ENCODE data around the gene GIN1.
"Not testable (repeated sequence)": the region's sequence is repeated elsewhere in the genome, so short reads cannot be mapped to it uniquely, and the experiment has no call there.

The GIN1 gene

GRCh38 chr5:103119765-103120606 is at the start of gene GIN1, which contains the start of gene PPIP5K2:
GIN1 (minus strand) TSS chr5:103120138; CDS start chr5:103108707, 11,431 bp downstream.
PPIP5K2 (plus strand) TSS chr5:103120301; CDS start chr5:103129590, 9,289 bp downstream.
- peak; percentile 98 for DNase-seq

- no peak for DNase-seq
Measured at GRCh38 chr5:103166706-103167105, 46.8 kb upstream of the GIN1 start.

GRCh38 chr5:103151156-103151555 is 31.2 kb upstream of the GIN1 start:
- no peak for DNase-seq

- no peak for DNase-seq
Measured at GRCh38 chr5:103148213-103148612, 28.3 kb upstream of the GIN1 start.

GRCh38 chr5:103145196-103145595 is 25.3 kb upstream of the GIN1 start:
- DNase-seq: no peak

- not testable (repeated sequence) for DNase-seq
Measured at GRCh38 chr5:103142132-103142531, 22.2 kb upstream of the GIN1 start.

GRCh38 chr5:103139264-103139865 is 19.4 kb upstream of the GIN1 start:
- DNase-seq: peak; percentile 62

GRCh38 chr5:103138202-103138690 is 18.3 kb upstream of the GIN1 start:
- DNase-seq: no peak

GRCh38 chr5:103135461-103135860 is 15.5 kb upstream of the GIN1 start:
- no peak for DNase-seq

GRCh38 chr5:103133231-103133630 is 13.3 kb upstream of the GIN1 start:
- DNase-seq: no peak

GRCh38 chr5:103132684-103133083 is 12.7 kb upstream of the GIN1 start:
- no peak for DNase-seq

GRCh38 chr5:103128202-103128601 is 8.3 kb upstream of the GIN1 start:
- DNase-seq: no peak

GRCh38 chr5:103127292-103127817 is 7.4 kb upstream of the GIN1 start:
- no peak for DNase-seq

GRCh38 chr5:103126557-103126956 is 6.6 kb upstream of the GIN1 start:
- DNase-seq: no peak

GRCh38 chr5:103122242-103122641 is 2.3 kb upstream of the GIN1 start:
- no peak for DNase-seq

- DNase-seq: no peak
Measured at GRCh38 chr5:103120607-103121200, 766 bp upstream of the GIN1 start.

GRCh38 chr5:103119070-103119764 is 721 bp downstream of the GIN1 start:
- DNase-seq: no peak

GRCh38 chr5:103117471-103117991 is 2.4 kb downstream of the GIN1 start:
- DNase-seq: no peak

- no peak for DNase-seq
Measured at GRCh38 chr5:103114440-103114839, 5.5 kb downstream of the GIN1 start.

- no peak for DNase-seq
Measured at GRCh38 chr5:103112910-103113309, 7.0 kb downstream of the GIN1 start.

- DNase-seq: no peak
Measured at GRCh38 chr5:103111468-103111867, 8.5 kb downstream of the GIN1 start.

GRCh38 chr5:103110403-103110802 is 9.5 kb downstream of the GIN1 start:
- DNase-seq: no peak

GRCh38 chr5:103109277-103109676 is 10.7 kb downstream of the GIN1 start:
- DNase-seq: no peak

Data from left hindlimb (tissue), 1 donor.